Measurements from ENCODE around the gene WDR53.

- TF ChIP-seq CTCF (IDR thresholded peaks at IDR 0.05) (no peak), HDAC2 (IDR thresholded peaks at IDR 0.05) (no peak), POLR2A (IDR thresholded peaks at IDR 0.05; ENCODE audit: low read length) (no peak), RAD21 (conservative IDR thresholded peaks at IDR 0.05 in 1 of 2, IDR thresholded peaks at IDR 0.05 in 1 of 2) (no peak), MYC (IDR thresholded peaks at IDR 0.05; ENCODE audit: borderline replicate concordance, low read length) (no peak), EP300 (IDR thresholded peaks at IDR 0.05) (no peak), NFE2L2 (conservative IDR thresholded peaks at IDR 0.05; ENCODE audit: low read length) (no peak), SMC3 (IDR thresholded peaks at IDR 0.05) (no peak), REST (IDR thresholded peaks at IDR 0.05) (no peak), HOXB5 (CRISPR knock-in tag; IDR thresholded peaks at IDR 0.05) (no peak)
Measured at GRCh38 chr3:196559826-196560225, 8.5 kb downstream of the WDR53 start.
